GM10248 (cell line): Measurements from ENCODE around the gene DPH3.
"Not testable (repeated sequence)": the region's sequence is repeated elsewhere in the genome, so short reads cannot be mapped to it uniquely, and the experiment has no call there.

ENCODE experiments used
- CTCF ChIA-PET: fragments of 300-600 bp; sonication (Branson Sonifier 250); formaldehyde crosslinking; extraction: SDS; loops from one replicate; lab custom pipeline; 2021; ENCODE audit warnings: antibody characterized with exemption; lab: Yijun Ruan, JAX
- POLR2A ChIA-PET: fragments of 350-650 bp; sonication (Branson Sonifier 250); formaldehyde crosslinking; extraction: SDS; loops from one replicate; lab custom pipeline; 2020; ENCODE audit warnings: antibody characterized with exemption; lab: Yijun Ruan, JAX
- DNase-seq: peaks from one replicate; pipeline ENCODE4 v3.0.0; 2012; ENCODE audit errors: extremely low spot score
- TF ChIP-seq, protein P1 (sequence below): IDR thresholded peaks from 2 replicates; pipeline ENCODE4 v1.5.1; 2012; ENCODE audit warnings: mild to moderate bottlenecking, low read depth; ENCODE audit errors: extremely low read depth, missing control alignments, control extremely low read depth

The DPH3 gene

GRCh38 chr3:16264708-16265454 lies at the start of gene DPH3, which contains the start of gene OXNAD1:
DPH3 (minus strand) TSS chr3:16264943; CDS start chr3:16264876, 67 bp downstream.
OXNAD1 (plus strand) TSS chr3:16265212; CDS start chr3:16270953, 5,741 bp downstream.
- ChIA-PET CTCF (interaction anchor here (1.0 to 8.3 kb wide), 10 partner anchors 10 to 287 kb away, joined by 3 to 55 read pairs (median 6); no protein-coding TSS in a partner anchor), POLR2A (interaction anchor here (0.7 to 1.0 kb wide), 3 partner anchors 21 to 252 kb away, joined by 3 read pairs; no protein-coding TSS in a partner anchor)
- peak; percentile 98 for DNase-seq
- TF ChIP-seq, protein P1, sequence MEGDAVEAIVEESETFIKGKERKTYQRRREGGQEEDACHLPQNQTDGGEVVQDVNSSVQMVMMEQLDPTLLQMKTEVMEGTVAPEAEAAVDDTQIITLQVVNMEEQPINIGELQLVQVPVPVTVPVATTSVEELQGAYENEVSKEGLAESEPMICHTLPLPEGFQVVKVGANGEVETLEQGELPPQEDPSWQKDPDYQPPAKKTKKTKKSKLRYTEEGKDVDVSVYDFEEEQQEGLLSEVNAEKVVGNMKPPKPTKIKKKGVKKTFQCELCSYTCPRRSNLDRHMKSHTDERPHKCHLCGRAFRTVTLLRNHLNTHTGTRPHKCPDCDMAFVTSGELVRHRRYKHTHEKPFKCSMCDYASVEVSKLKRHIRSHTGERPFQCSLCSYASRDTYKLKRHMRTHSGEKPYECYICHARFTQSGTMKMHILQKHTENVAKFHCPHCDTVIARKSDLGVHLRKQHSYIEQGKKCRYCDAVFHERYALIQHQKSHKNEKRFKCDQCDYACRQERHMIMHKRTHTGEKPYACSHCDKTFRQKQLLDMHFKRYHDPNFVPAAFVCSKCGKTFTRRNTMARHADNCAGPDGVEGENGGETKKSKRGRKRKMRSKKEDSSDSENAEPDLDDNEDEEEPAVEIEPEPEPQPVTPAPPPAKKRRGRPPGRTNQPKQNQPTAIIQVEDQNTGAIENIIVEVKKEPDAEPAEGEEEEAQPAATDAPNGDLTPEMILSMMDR: no peak

DNA sequence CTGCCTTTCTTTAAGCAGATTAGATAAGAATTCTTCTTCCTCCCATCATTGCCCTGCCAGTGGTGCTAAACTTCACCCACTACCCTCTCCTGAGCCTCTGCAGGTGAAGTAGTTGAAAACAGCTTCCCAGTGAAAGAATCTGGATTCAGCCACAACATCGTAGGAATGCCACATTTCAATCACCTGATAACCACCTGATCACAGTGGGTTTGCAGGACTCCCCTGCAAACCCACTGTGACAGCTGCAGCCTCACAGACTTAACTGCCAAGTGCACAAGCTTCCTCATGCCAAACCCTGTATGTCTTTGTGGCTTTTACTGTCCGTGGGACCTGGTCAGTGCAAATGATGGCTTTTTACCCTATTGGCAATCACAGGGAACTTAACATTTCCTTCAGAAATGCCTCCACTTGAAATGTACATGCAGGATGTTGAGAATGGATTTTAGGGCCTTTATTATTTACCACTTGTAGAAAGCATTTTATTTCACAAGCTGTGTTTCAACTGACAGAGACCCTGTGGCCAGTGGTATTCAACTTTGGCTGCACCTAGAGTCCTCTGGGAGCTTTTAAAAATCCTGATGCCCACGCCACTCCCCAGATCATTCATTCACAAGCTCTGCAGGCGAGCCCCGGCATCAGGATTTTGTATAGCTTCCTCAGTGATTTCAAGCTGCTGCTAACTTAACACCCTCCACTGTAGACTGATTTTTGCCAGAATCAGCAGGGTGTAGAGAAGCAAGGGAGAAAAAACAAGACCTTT lies 49.3 kb upstream of the DPH3 start:
- TF ChIP-seq, protein P1: no peak
- CTCF ChIA-PET: interaction anchor here (0.8 to 4.6 kb wide), 8 partner anchors 9 to 225 kb away, joined by 3 to 27 read pairs (median 4); no protein-coding TSS in a partner anchor
- DNase-seq: no peak
- POLR2A ChIA-PET: interaction anchor here (1.0 to 1.1 kb wide), 2 partner anchors 13 to 57 kb away, joined by 3 to 4 read pairs; no protein-coding TSS in a partner anchor

- CTCF ChIA-PET: interaction anchor here (1.2 to 4.6 kb wide), 4 partner anchors 9 to 21 kb away, joined by 3 to 27 read pairs (median 8); no protein-coding TSS in a partner anchor
- DNase-seq: no peak
- POLR2A ChIA-PET: no interaction called here
- TF ChIP-seq, protein P1: no peak
Measured at GRCh38 chr3:16311960-16312451, 47.3 kb upstream of the DPH3 start.

DNA sequence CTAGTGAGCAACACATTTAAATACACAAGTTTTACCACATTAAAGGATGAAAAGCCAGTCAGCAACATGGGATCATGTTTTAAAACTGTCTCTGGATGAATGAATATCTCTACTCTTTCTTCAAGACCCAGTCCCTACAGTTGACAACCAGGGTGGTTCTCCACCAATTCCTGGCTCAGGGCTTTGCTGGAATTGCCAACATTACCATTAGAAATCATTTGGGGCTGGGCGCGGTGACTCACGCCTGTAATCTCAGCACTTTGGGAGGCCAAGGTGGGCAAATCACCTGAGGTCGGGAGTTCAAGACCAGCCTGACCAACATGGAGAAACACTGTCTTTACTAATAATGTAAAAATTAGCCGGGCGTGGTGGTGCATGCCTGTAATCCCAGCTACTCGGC lies 45.7 kb upstream of the DPH3 start:
- POLR2A ChIA-PET, DNase-seq, CTCF ChIA-PET: not testable (repeated sequence)

GRCh38 chr3:16309558-16309957 lies 44.8 kb upstream of the DPH3 start:
- POLR2A ChIA-PET: no interaction called here
- TF ChIP-seq, protein P1: no peak
- DNase-seq: no peak
- CTCF ChIA-PET: no interaction called here

DNA sequence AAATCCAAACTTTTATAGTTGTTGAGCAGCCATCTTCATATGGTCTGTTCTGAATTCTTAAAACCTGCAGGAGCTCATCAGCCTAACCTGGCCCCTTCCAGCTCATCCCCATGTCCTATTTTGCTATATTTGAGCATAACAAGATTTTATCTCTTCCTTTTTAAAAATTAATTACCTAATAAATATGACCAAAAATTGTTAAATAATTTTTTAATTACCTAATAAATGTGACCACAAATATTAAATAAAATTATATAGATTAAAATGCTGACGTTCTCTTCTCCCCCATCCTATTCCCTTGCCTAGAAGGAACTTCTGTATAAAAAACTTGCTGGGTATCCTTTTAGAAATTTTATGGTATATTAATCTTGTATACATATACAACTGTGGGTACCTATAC lies 44.0 kb upstream of the DPH3 start:
- CTCF ChIA-PET: interaction anchor here (1.0 to 2.5 kb wide), 4 partner anchors 10 to 56 kb away, joined by 3 to 8 read pairs (median 3); no protein-coding TSS in a partner anchor
- POLR2A ChIA-PET: no interaction called here
- DNase-seq: no peak
- TF ChIP-seq, protein P1: no peak
